Activated CD8-positive, alpha-beta memory T cell treated with anti-CD3 and anti-CD28 coated beads, Interleukin-2, amount 50 U/mL, for 4 hours (primary cell): ENCODE measurements around the gene BCL2.

Experiments used
- DNase-seq: peaks from one replicate; pipeline ENCODE4 v3.0.0-alpha.2; 2020

BCL2 gene

DNA sequence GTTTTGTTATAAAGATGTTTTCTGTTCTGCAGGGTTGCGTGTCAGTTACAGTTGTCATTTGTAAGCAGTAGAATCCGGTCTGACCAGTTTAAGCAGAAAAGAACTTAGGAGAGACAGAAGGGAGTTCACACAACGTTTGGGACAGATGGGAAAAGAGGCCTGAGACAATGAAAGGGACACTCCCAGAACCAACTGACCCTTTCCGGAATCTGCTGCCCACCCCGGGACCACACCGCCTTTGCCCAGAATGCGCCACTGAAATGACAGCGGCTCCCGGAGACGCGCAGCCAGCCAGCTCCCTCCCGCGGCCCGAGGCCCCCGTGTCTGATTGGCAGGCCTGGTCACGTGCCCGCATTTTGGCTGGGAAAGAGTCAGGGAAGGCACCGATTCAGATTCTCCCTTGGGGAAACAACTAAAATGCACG is 244.6 kb downstream of the BCL2 start:
- DNase-seq, result peak; percentile 59

GRCh38 chr18:63073481-63073880 is 246.1 kb downstream of the BCL2 start:
- DNase-seq, result no peak
